T-helper 22 cell (primary cell): ENCODE measurements around the gene ANKRD11.
A peak's percentile ranks its signal among the peaks of the same experiment; 100 is the strongest.
"Not testable (repeated sequence)": the region's sequence is repeated elsewhere in the genome, so short reads cannot be mapped to it uniquely, and the experiment has no call there.

ENCODE experiments used
- DNase-seq: peaks from one replicate; pipeline ENCODE4 v3.0.0-alpha.2; 2020; ENCODE audit warnings: low read depth

Gene ANKRD11

GRCh38 chr16:89363621-89364393 lies 126.6 kb downstream of the ANKRD11 start:
- DNase-seq, result peak; percentile 56

DNA sequence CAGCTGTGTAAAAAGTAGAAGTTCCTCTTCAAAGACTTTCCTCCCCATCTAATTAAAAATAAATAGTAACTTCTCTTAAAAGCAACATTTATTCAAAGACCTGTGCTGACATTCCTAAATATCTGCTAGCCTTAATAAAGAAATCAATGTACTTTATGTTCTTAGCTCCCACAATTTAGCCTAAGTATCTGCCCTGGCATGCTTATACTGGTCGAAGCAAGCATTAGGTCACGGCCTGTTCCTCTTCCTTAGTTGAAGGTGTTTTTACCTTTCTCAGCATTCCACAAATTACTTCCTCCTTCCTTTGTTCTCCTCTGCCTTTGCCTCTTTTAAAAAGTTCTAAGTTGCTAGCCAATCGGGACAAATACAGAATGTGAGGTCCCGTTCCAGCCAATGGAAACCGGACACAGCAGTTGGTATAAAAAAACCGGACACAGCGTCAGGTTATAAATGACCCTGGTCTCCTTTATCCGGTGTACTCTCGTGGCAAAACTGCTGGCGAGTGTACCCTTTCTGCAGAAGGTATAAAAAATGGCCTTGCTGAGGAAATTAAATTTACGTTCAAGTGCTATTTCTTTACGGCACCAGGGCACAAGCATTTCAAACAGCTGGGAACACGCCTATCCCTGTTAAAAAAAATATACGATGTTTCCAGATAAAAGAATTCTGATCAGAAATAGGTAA lies 127.7 kb downstream of the ANKRD11 start:
- DNase-seq, result not testable (repeated sequence)

GRCh38 chr16:89361751-89362539 lies 128.4 kb downstream of the ANKRD11 start:
- DNase-seq, result no peak

DNA sequence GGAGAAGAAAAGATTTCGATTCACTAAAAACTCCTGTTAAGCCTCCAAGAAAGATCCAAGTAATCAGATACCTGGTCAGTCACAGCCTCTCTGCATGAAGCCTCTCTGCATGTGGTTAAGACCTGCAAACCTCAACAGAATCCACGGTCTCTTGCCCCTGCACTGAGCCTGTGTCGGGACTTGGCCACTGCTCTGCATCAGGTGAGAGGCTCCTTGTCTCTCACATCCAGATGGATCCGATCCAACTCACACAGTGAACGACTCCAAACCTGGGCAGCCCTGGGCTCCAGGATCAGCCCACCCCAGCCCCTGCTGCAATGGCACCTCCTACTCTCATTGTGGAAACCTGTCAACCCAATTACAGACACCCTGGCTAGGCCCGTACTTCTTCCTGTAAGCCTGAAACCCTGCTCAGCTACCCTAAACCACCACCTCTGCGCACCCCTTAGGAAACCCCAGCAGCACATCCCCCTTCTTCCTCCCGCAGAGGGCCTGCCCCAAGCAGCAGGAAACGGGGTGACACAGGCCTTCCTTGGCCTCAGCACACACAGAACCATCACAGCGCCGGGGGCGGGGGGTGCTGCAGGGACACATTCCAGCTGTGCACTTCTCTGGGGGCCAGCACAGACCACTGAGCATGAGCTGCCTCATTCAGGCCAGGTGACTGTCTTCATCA lies 129.5 kb downstream of the ANKRD11 start:
- DNase-seq, result peak; percentile 73

DNA sequence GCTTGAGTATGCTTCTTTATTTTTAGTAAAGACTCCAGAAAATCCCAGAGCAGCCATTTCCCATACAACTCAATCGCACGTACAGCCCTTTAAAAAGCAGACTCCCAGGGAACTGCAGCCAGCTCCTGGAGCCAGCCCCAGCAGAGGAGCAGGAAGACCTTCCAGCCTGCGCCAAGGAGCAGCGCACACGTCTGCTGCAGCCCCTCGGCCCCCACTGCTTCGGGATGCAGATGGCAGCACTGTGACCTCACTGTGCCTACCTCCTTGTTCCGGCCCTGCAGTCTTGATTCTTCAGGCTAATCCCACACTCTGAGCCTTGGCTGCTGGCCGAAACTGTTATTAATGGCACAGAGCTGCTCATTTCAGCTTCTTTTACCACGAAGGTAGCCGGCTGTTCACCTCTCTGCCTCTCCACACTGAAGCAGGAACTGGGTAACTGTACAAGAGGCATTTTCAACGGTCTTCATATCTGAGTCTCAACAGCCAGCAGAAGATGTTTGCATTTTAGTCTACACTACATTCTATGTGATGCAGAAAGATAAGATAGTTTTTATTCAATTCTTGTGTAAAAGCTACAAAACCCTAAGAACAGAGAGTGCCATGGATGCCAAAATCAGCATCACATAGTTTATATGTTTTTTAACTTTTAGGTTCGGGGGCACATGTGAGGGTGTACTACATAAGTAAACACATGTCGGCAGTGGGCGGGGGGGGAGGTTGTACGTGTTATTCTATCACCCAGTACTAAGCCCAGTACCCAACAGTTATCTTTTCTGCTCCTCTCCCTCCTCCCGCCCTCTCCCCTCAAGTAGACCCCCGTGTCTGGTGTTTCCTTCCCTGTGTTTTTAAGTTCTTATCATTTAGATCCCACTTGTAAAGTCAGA lies 130.9 kb downstream of the ANKRD11 start:
- DNase-seq, result no peak

- DNase-seq, result peak; percentile 55
These were observed 132.0 kb downstream of the ANKRD11 start for GRCh38 chr16:89358030-89359005.

DNA sequence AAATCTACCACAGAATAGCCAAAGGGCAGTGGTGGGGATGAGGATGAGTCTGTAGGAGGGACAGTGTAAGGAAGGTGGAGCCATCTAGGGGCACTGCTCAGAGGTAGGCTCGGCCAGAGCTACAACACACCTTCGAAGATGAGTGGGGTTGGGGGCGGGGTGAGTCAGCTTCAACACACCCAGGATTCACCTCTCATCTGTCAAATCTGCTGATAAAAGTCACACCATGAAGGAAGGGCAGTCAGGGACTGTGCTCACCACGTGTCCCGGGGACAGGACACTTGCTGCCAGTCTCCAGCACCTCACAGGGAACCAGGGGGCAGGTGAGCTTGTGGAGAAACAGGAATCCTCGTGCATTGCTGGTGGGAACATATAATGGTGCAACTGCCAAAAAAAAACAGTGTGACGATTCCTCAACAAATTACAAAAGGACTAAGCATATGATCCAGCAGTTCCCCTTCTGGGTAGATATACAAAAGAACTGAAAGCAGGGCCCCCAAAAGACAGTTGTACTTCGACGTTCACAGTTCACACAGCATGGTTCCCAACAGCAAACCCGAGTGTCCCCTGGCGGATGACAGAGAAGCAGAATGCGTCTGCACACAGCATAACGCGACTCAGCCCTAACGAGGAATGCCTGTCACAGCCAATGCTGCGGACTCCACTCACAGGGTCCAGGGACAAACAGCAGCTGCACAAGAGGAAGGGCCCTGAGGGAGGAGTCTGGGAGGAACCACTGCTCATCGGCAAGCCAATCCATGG lies 133.1 kb downstream of the ANKRD11 start:
- DNase-seq, result no peak

GRCh38 chr16:89355686-89356085 lies 134.7 kb downstream of the ANKRD11 start:
- DNase-seq, result no peak

GRCh38 chr16:89355007-89355406 lies 135.4 kb downstream of the ANKRD11 start:
- no peak for DNase-seq

- DNase-seq, result no peak
These were observed 136.0 kb downstream of the ANKRD11 start for GRCh38 chr16:89354325-89354724.

DNA sequence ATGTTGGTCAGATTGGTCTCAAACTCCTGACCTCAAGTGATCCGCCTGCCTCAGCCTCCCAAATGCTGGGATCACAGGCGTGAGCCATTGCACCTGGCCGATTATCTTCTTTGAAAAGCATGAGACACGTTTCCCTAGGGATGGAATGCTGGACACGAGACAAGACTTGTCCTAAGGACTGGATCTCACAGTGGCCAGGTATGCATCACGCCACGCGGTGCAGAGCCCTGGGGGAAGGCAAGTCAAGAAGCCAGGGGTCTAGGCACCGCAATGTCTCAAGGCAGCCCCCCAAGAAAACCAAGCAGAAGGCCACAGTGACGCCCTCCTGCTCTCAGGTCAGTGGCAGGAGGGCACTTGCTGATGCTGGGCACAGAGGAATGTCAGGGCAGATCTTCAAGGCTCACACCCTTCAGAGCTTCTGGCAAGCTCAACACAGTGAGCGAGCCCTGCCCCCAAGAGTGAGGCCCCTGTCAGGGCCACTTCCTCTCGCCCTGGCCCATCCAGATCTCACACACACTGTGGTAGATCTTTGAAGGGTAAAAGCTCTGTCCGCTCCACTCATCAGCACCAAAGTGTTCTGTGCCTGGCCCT lies 138.2 kb downstream of the ANKRD11 start:
- DNase-seq, result no peak

GRCh38 chr16:89351645-89352044 lies 138.7 kb downstream of the ANKRD11 start:
- no peak for DNase-seq

DNA sequence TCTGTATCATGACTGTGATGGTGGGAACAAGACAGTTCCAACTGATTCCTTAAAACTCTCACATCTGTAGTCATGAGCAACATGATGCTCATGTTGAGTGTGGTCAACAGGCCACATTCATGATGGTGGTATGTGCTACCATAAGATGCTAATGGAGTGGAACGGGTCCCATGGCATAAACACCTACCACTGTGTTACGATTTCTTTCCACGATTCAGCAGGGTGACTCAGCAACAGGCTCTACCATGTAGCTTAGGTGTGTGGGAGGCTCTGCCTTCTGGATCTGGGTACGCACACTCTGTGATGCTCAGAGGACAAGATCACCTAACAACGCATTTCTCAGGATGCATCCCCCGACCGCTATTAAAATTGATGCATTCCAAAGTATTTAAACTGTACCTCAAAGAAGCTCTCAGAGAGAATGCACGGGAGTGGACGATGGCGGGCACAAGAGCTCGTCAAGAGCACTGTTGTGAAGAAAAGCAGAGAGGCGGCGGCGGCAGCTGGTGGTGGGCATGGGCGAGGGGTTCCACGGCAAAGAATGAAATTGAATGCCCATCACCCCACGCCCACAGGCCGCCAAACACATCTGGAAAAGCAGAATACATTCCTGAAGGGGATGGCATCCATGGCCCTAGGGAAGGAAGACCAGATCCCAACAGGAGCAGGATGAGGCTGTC lies 139.5 kb downstream of the ANKRD11 start:
- DNase-seq, result no peak

DNA sequence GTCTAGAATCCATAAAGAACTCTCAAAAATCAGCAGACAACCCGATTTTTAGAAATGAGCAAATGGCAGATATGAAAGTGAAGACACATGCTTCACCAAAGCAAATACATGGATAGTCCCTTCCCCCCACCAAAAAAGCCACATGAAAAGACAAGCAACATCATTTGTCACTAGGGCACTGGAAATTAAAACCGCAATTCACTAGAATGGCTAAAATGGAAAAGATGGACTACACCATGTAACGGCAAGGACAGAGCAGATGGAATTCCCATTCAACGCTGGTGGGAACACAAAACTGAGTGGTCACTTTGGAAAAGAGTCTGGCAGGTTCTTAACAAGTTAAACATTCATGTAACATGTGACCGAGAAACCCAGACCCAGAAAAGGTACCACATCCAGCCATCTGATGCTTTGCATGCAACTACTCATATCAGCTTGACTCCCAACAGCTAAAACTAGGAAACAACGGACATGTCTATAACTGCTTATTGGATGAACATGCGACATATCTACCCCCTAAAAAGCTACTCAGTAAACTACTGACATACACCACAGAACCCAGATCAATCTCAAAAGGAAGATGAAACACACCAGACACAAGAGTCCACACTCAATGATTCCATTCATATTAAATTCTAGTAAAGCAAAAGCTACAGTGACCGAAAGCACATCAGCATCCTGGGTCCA lies 140.3 kb downstream of the ANKRD11 start:
- DNase-seq, result no peak

GRCh38 chr16:89347807-89348206 lies 142.6 kb downstream of the ANKRD11 start:
- DNase-seq, result no peak

DNA sequence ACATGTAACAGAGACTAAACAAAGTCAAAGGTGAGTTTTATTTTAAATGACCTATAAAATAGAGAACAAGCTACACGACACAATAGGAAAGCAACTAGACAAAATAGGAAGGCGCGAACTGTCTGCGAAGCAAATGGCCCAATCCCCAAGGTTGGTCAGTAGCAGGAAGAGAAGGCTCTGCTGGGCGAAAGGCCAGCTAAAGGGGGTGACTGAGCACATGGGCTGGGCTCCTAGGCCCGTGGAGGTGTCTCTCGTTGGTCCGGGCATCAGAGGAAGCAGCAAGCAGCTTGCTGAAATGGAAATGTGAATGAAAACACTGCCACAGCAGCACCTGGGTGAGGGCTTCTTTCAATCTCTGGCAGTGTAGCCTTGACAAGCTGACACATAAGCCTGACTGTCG lies 143.5 kb downstream of the ANKRD11 start:
- DNase-seq, result no peak

DNA sequence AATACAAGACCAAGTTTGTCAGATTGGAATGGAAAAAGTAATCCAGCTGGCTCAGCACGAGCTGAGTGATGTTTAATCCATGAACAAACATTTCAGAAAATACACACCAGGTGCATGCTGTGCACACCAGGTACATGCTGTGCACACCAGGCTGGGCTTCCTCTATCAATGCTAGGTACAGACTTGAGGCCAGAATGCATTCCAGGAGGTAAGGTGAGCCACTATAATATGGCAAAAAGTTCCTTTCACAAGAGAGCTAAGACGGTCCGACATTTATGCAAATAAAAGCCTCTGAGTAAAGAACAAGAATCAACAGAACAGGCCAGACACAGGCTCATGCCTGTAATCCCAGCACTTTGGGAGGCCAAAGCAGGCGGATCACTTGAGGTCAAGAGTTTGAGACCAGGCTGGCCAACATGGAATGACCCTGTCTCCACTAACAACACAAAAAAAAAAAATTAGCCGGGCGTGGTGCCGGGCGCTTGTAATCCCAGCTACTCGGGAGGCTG lies 144.7 kb downstream of the ANKRD11 start:
- DNase-seq, result no peak
